Raji (cell line): Measurements from ENCODE around the gene TMEM158.

Source experiments
- POLR2A ChIP-seq: IDR thresholded peaks from 2 replicates; pipeline ENCODE4 v1.6.1; 2011; ENCODE audit warnings: low read depth, low read length, control low read depth; ENCODE audit not compliant: insufficient read depth

The TMEM158 gene

DNA sequence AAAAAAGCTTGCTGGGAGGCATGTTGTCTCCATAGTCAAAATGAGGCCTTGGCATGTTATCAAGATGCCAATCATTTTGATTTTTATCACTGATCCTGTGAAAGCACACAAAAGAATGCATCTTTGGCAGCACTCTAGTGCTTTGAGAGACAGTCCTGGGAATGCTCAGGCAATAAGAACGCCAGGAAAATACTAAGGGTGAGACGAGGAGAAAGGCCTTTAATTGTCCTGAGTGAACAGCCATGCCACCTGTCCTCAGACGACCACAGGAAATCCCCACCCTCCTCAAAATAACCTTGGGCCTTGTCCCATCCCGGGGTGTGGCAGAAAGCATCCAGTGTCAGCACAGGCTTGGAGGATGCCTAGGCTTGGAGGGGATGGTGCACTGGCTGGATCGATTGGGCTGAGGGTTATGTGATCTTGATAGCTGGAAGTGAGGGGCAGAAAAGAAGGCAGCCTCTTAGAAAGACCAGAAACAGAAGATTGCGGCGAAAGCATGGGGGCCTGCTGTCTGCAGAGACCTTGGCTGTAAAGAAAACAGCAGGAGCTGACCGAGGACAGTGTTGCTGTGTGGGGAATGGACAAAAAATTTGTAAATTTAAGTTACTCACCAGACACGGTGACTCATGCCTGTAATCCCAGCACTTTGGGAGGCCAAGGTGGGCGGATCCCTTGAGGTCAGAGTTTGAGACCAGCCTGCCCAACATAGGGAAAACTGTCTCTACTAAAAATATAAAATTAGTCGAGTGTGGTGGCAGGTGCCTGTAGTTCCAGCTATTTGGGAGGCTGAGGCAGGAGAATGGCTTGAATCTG, 7.3 kb downstream of the TMEM158 start:
- TF ChIP-seq POLR2A, result no peak

DNA sequence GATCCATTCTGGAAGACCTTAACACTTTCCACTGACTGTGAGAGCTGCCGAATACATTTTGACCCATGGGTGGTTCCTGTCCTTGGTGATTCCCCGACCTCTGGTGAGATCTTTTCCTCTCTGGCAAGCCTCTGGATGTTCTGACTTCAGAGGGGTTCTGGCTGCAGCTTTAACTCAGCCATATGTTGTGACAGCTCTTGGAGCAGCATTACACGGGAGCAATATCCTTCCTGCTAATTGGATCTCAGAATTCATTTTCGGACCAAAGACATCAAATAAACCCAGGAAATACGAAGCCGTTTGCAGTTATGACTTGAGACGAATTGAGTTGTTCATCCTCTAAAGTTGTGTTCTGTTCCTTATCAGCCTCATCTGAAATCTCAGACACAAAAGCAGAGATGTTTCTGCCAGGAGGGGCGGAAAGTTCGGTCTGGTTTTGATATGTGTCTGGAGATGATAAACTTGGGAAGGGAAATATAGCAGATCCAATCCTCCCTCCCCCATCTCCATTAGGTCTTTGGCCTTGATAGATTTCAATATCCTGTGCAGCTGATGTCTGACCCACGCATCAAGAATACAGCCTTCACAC, 10.0 kb downstream of the TMEM158 start:
- no peak for TF ChIP-seq POLR2A

DNA sequence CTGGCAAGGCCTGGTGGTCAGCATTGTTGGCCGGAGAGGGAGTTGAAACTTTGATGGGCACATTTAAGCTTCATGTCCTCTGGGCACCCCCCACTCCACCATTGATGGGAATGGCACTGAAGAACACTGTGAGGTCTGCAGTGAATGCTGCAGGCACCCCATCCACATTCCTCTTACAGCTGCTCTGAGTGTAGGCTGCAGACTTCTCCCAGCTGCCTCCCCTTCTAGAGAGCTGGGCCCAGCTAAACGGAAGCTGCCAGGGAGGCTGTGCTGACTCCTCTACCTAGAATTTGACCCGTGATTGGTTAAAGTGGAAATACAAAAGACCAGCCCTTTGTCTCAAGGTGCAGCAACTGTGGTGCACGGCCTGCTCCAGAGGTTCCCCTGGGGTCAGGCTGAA, 10.6 kb downstream of the TMEM158 start:
- TF ChIP-seq POLR2A, result no peak

DNA sequence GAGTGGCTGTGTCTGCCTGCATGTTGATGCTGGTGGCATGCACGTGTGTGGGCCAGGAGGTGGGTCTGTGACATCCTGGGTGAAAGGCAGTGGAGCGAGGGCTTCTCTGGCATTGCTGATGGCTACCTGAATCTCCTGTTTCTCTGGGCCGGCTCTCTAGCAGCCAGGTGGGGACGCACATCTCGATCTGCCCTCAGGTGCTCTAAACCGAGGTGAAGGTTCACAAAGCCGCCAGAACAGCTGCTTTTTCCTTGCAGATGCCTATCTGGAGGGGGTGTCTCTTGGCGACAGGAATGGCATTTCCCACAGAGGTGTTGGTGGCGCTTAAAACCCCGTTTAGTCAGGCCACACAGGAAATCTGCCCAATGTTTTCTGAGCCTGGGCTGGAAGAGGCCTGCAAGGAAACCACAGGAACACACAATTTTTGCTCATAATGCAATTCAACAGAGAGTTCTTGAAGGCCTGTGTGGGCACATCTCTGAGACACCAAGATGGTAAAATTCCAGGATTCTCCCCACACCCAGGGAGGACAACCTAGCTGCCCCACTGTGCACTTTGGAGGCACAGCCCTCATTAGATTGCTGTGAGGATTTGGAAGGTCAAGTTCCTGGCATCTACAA, 11.9 kb downstream of the TMEM158 start:
- TF ChIP-seq POLR2A, result no peak

DNA sequence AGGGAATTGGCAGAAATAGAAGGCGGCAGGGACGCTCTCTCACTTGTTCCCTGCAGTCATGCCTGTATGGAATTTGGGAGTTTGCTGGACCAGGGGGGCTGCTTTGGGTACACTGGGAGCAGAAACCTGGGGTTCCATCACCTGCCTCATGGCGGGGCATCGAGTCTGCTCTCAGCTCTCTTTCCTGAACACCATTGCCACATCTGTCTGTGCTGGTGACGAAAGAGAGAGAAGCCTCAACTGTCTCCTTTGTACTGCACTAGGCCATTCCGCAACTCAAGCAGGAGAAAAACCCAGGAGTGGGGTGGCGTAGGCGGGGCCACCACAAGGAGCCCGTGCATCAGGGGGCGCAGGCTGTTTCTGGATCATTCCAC, 14.0 kb downstream of the TMEM158 start:
- TF ChIP-seq POLR2A, result no peak

DNA sequence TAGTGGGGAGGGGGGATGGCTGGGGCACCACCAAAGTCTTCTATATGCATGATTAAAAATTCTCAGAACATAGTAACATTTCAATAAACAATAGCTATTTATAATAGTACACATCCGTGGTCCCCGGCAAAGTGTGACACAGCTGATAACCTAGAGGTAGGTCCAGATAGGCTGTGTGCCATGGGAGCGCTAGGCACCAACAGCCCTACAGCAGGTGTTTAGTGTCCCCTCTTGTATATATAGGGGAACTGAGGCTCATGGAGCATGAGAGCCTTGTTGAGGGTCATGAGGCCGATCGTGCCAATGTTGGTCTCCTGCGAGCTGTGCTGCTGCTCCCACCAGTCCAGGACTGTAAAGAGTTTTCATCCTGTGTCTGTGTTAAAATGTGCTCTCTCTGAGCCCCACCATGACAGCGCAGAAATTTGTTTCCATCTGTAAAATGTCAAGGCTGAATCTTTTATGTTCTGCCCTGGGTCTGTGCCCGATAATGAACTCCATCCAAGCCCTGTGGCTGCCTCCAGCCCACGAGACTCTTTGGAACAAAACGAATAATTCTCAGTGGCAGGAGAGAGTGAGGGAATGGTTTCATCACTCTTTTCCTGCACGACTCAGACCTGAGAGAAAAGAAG, 14.5 kb downstream of the TMEM158 start:
- no peak for TF ChIP-seq POLR2A

DNA sequence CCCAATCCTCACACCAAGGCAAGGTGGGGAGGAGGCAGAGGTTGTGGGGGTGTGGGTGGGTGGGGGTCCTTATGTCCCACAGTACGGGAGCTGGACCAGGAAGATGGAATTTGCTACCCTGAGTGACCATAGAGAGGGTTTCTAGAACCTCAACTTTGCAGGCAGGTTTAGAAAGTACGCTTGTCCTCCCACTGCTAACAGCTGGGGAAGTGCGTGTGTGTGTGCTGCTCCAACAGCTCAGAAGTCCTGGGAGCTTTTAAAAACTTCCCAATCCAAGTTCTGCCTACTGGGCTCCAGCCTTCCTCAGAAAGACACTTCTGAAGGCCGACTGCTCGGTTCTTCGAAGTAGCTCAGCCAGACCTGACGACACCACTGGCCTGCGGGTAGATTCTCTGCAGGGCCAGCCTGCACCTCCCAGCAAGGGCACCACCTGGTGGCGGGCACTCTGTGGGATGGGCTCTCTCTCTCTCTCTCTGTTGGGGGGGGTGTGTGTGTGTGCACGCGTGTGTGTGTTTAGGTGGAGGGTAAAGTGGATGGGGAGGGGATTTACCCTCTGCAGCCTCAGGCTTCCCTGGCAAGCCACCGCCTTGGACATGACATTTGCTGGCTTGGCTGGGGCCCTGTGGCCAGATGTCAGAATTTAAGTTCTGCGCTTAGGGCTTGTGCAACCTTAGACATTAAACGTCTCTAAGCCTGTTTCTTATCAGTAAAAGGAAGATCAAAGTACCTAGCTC, 15.6 kb downstream of the TMEM158 start:
- no peak for TF ChIP-seq POLR2A

DNA sequence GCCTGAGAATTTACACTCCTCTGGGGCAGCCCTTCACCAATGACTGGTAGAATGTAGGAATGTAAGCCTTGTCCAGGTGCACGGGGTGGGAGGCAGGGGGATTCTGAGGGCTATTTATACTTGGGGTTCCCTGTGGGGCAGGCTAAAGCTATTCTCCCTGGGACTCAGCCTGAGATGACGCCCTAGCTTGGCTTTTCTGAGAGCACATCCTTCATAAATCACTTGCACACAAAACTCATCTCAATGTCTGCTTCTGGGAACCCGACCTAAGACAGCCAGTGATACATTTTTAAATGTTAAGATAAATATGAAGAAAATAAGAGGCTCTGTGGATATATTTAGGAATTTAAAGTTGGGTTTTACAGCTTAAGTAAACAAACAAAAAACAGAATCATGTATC, 16.6 kb downstream of the TMEM158 start:
- no peak for TF ChIP-seq POLR2A

DNA sequence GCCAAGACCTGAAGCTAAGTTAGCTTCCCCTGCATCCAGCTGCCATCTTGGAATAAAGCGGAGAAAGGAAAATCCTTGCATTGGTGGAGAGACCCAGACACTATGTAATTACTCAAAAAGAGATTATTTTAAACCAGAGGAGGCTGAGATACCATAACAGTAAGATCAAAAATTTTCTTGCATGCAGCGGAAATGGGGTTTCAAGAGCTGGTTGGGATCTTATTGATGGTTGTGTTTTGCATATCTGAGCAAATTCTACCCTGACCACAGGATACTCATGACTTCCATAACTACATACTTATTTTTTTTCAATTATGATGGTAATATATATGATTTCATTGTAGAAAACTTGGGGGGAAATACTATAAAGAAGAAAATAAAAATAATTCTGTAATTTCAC, 17.5 kb downstream of the TMEM158 start:
- no peak for TF ChIP-seq POLR2A

DNA sequence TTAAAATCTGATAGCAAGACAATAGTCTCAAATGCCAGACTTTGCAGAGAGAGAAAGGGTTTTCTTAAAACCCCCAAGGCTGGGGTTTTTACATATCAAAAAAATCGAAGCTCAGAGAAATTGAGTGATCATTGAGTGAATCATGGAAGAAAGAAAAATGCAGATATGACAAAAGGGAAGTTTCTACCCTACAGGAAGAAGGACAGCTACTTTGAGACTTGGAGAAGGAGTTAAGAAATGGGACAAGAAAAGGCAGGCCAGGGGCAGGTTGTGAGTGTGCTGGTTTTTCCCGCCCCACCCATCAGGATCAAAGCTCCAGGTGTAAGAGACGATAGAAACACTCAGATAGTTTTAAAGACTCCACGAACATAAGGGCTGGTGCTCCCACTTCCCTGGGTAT, 18.6 kb downstream of the TMEM158 start:
- no peak for TF ChIP-seq POLR2A

DNA sequence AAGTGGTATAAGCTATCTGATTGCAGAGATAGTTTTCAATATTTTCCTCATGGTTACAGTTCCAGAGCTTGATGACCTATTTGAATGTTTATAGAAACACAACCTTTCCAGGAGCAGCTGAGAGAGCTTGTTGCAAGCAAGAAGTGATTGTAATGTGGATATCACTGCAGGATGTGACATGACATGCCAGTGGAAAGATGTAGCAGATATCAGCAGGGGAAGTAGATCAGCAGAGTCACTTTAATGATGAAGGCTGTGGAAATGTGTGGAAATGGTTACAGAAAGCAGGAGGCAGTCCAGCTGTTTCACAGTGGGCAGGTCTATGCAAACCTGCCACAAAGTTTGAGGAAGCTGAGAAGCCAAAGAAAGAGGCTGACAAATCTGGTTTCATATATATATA, 21.0 kb downstream of the TMEM158 start:
- TF ChIP-seq POLR2A, result no peak

DNA sequence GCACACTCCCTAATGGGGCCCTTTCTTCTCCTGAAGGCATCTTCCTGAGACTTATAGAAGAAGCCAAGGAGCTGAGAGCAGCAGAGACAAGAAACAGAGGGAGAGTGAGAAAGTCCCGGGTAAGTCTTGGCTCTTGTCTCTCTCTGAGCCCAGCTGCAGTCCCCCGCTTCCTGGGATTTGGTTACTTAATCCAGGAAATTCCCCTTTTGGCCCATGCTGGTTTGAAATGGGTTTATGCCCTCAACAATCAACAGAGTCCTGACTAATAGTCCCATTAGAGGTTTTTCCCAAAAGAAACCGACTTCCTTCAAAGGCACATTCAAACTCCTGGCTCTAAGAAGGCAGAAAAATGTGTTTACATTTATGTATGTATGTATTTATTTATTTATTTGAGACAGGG, 22.0 kb downstream of the TMEM158 start:
- no peak for TF ChIP-seq POLR2A

DNA sequence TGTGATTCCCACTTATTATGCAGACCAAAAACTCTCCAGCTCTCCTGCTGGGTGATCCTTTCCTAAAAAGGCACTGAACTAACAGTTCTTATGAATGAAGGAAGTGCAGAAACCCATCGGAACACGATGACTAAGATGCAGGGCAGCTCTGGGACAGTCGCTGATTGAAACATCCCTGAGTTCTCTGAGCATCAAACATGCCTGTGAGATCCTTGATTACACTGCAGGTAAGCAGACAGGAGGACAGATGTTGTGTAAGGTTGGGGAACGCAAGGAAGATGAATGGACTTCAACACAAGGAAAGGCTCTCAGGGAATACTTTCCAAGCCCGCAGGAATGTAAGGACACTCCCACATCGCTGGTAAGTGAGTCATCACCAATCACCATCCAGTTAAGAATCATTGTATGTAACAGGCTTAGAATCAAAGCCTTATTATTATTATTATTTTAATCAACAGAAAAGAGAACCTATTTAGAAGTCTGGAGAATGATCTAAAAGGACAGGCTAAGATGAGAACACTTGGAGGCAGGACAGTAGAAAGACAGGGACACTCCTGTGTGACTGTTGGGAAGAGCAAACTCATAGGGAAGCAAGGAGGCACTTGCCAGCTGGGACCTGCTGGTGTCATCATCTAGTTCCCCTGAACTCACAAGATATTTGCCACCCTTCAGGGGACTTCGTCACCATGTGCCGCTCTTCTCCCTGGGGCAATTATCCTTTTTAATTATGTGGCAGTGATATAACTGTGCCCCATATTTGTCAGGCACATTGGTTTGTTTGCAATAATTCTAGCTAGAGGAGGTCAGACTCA, 26.0 kb downstream of the TMEM158 start:
- no peak for TF ChIP-seq POLR2A
